IMR-90 (cell line): ENCODE results near the gene CAMK2G. TPM values are rescaled to one million over a fixed set of nuclear protein-coding genes. Genes with fewer than 3 reads are reported as not detected.

Experiments
- ATAC-seq: fragments of 200-7000 bp; cut with Tn5 transposase; 2 replicates; pipeline ENCODE4 v1.9.1; 2020; ENCODE audit warnings: low read depth, mild to moderate bottlenecking, moderate library complexity
- BruUV-seq: library from RNA; stranded (reverse); fragments of 400-500 nt; replicated peaks from 2 replicates; lab custom pipeline; 2021; lab: Mats Ljungman, UMichigan
- CTCF ChIA-PET: fragments of 300-600 bp; formaldehyde crosslinking; extraction: SDS; loops from one replicate; lab custom pipeline; 2021; ENCODE audit warnings: antibody characterized with exemption; lab: Yijun Ruan, JAX
- POLR2A ChIA-PET: fragments of 300-600 bp; sonication (Branson Sonifier 250); formaldehyde crosslinking; loops from one replicate; lab custom pipeline; 2022; ENCODE audit warnings: antibody characterized with exemption; ENCODE audit not compliant: unreplicated experiment; lab: Charles Lee
- DNase-seq: peaks from one replicate; pipeline ENCODE4 v3.0.0; 2013
- H2AFZ ChIP-seq: replicated peaks from 2 replicates; pipeline ENCODE3; 2013; ENCODE audit warnings: low read length, mild to moderate bottlenecking; ENCODE audit not compliant: poor library complexity
- H2AK5ac ChIP-seq: 2 replicates; pipeline ENCODE4 v1.6.1; 2013; ENCODE audit warnings: low read depth, low read length, inconsistent platforms
- H2AK9ac ChIP-seq: replicated peaks from 2 replicates; pipeline ENCODE3; 2013; ENCODE audit warnings: mild to moderate bottlenecking, low read depth, low read length, moderate library complexity; ENCODE audit not compliant: poor library complexity
- H2BK120ac ChIP-seq: 2 replicates; pipeline ENCODE4 v1.6.1; 2013; ENCODE audit warnings: low read depth, low read length, inconsistent platforms
- H2BK15ac ChIP-seq: 3 replicates; pipeline ENCODE4 v1.6.1; 2013; ENCODE audit warnings: low read depth, low read length, inconsistent platforms
- H2BK20ac ChIP-seq: 2 replicates; pipeline ENCODE4 v1.6.1; 2013; ENCODE audit warnings: low read depth, mild to moderate bottlenecking, inconsistent platforms, low read length, moderate library complexity
- H2BK5ac ChIP-seq: 2 replicates; pipeline ENCODE4 v1.6.1; 2013; ENCODE audit warnings: mild to moderate bottlenecking, low read depth, low read length, inconsistent platforms; ENCODE audit not compliant: poor library complexity, severe bottlenecking
- H3K14ac ChIP-seq: replicated peaks from 2 replicates; pipeline ENCODE4 v1.6.1; 2013; ENCODE audit warnings: low read depth, low read length, inconsistent platforms
- H3K18ac ChIP-seq: 2 replicates; pipeline ENCODE4 v1.6.1; 2013; ENCODE audit warnings: low read depth, low read length, control low read depth
- H3K23ac ChIP-seq: 2 replicates; pipeline ENCODE4 v1.6.1; 2013; ENCODE audit warnings: low read depth, low read length, inconsistent platforms
- H3K27ac ChIP-seq: 2 replicates; pipeline ENCODE4 v1.5.1; 2013; ENCODE audit warnings: mild to moderate bottlenecking, control low read depth, low read length; ENCODE audit not compliant: insufficient read depth
- H3K27me3 ChIP-seq: 2 replicates; pipeline ENCODE4 v1.6.1; 2013; ENCODE audit warnings: low read length; ENCODE audit not compliant: control insufficient read depth, insufficient read depth
- H3K36me3 ChIP-seq: 2 replicates; pipeline ENCODE4 v1.6.1; 2013; ENCODE audit warnings: low read length, mixed read lengths; ENCODE audit not compliant: control insufficient read depth, insufficient read depth
- H3K4ac ChIP-seq: 2 replicates; pipeline ENCODE4 v1.6.1; 2013; ENCODE audit warnings: low read depth, low read length, inconsistent platforms
- H3K4me1 ChIP-seq: 2 replicates; pipeline ENCODE4 v1.6.1; 2013; ENCODE audit warnings: low read length, mixed read lengths; ENCODE audit not compliant: control insufficient read depth, insufficient read depth
- H3K4me2 ChIP-seq: 2 replicates; pipeline ENCODE4 v1.6.1; 2013; ENCODE audit warnings: low read depth, mild to moderate bottlenecking, control low read depth, low read length, moderate library complexity
- H3K4me3 ChIP-seq: 2 replicates; pipeline ENCODE4 v1.5.1; 2013; ENCODE audit warnings: low read depth, mild to moderate bottlenecking, control low read depth, low read length, moderate library complexity; ENCODE audit not compliant: insufficient read depth
- H3K56ac ChIP-seq: 2 replicates; pipeline ENCODE4 v1.6.1; 2013; ENCODE audit warnings: low read length, inconsistent platforms; ENCODE audit not compliant: insufficient read depth; ENCODE audit errors: extremely low read depth
- H3K79me1 ChIP-seq, 2 experiments: 2 replicates each; pipeline ENCODE4 v1.6.1; 2013; ENCODE audit warnings: low read length in 2 of 2, inconsistent platforms in 1 of 2, low read depth in 1 of 2
- H3K9ac ChIP-seq: 2 replicates; pipeline ENCODE4 v1.6.1; 2013; ENCODE audit warnings: low read depth, low read length, control low read depth
- H3K9me1 ChIP-seq: 2 replicates; pipeline ENCODE4 v1.6.1; 2013; ENCODE audit warnings: low read length, inconsistent platforms; ENCODE audit not compliant: insufficient read depth
- H3K9me3 ChIP-seq: 2 replicates; pipeline ENCODE4 v1.6.1; 2013; ENCODE audit warnings: low read length; ENCODE audit not compliant: control insufficient read depth, insufficient read depth
- H4K20me1 ChIP-seq: 2 replicates; pipeline ENCODE4 v1.6.1; 2013; ENCODE audit warnings: low read length, inconsistent platforms; ENCODE audit not compliant: insufficient read depth
- H4K5ac ChIP-seq: 2 replicates; pipeline ENCODE4 v1.6.1; 2013; ENCODE audit warnings: mild to moderate bottlenecking, low read depth, low read length, control low read depth
- H4K8ac ChIP-seq, 2 experiments: 2 replicates each; pipeline ENCODE4 v1.6.1; 2013; ENCODE audit warnings: low read depth in 2 of 2, low read length in 2 of 2, control low read depth in 1 of 2, inconsistent platforms in 1 of 2
- H4K91ac ChIP-seq: 2 replicates; pipeline ENCODE4 v1.6.1; 2013; ENCODE audit warnings: low read depth, low read length, inconsistent platforms; ENCODE audit not compliant: insufficient read depth
- BHLHE40 ChIP-seq: fragments of 150-350 bp; IDR thresholded peaks from 2 replicates; pipeline ENCODE4 v1.6.1; 2016; ENCODE audit warnings: mild to moderate bottlenecking, low read depth, low read length
- CEBPB ChIP-seq: IDR thresholded peaks from 2 replicates; pipeline ENCODE4 v1.6.1; 2012; ENCODE audit warnings: low read depth, low read length, improper control_type of control experiment
- CHD1 ChIP-seq: IDR thresholded peaks from 2 replicates; pipeline ENCODE4 v1.6.1; 2012; ENCODE audit warnings: low read depth, low read length, improper control_type of control experiment
- ELK1 ChIP-seq: fragments of 150-350 bp; IDR thresholded peaks from 2 replicates; pipeline ENCODE4 v1.6.1; 2016; ENCODE audit warnings: low read depth, mild to moderate bottlenecking, low read length, moderate library complexity, borderline replicate concordance
- FOS ChIP-seq: fragments of 150-350 bp; IDR thresholded peaks from 2 replicates; pipeline ENCODE4 v1.6.1; 2016; ENCODE audit warnings: low read depth, low read length
- MAFK ChIP-seq: IDR thresholded peaks from 2 replicates; pipeline ENCODE4 v1.6.1; 2012; ENCODE audit warnings: low read depth, low read length, improper control_type of control experiment
- MAZ ChIP-seq: IDR thresholded peaks from 2 replicates; pipeline ENCODE4 v1.6.1; 2012; ENCODE audit warnings: low read depth, mild to moderate bottlenecking, low read length, improper control_type of control experiment, moderate library complexity, borderline replicate concordance
- MXI1 ChIP-seq: IDR thresholded peaks from 2 replicates; pipeline ENCODE4 v1.6.1; 2012; ENCODE audit warnings: low read depth, mild to moderate bottlenecking, low read length, moderate library complexity, borderline replicate concordance
- NFE2L2 ChIP-seq: fragments of 150-350 bp; IDR thresholded peaks from 2 replicates; pipeline ENCODE4 v1.6.1; 2016; ENCODE audit warnings: low read depth, mild to moderate bottlenecking, low read length
- POLR2A ChIP-seq: IDR thresholded peaks from 2 replicates; pipeline ENCODE4 v1.6.1; 2012; ENCODE audit warnings: mild to moderate bottlenecking, low read depth, low read length
- RAD21 ChIP-seq: IDR thresholded peaks from 2 replicates; pipeline ENCODE4 v1.6.1; 2012; ENCODE audit warnings: low read length, improper control_type of control experiment
- RCOR1 ChIP-seq: IDR thresholded peaks from 2 replicates; pipeline ENCODE4 v1.6.1; 2012; ENCODE audit warnings: mild to moderate bottlenecking, low read length, improper control_type of control experiment; ENCODE audit not compliant: insufficient replicate concordance
- RFX5 ChIP-seq: IDR thresholded peaks from 2 replicates; pipeline ENCODE4 v1.8.0; 2012; ENCODE audit warnings: low read depth, mild to moderate bottlenecking, low read length, moderate library complexity
- SMC3 ChIP-seq: fragments of 150-350 bp; IDR thresholded peaks from 2 replicates; pipeline ENCODE4 v1.6.1; 2016; ENCODE audit warnings: low read depth, mild to moderate bottlenecking, antibody characterized with exemption, low read length, moderate library complexity
- USF2 ChIP-seq: fragments of 150-350 bp; IDR thresholded peaks from 2 replicates; pipeline ENCODE4 v1.6.1; 2017; ENCODE audit warnings: mild to moderate bottlenecking, antibody characterized with exemption, low read length, low read depth
- WGBS, 2 experiments: methylation state at CpG; one replicate each; pipeline versions ENCODE4 v1.1.5 to v1.1.7; 2013; ENCODE audit warnings: missing lambda C conversion rate in 2 of 2; ENCODE audit not compliant: insufficient read length in 1 of 2; ENCODE audit errors: extremely low coverage in 2 of 2; 5-methylcytosine and 5-hydroxymethylcytosine counted together
- dilution Hi-C: fragments of 300-500 bp; cut with HindIII; formaldehyde crosslinking; loops from one replicate; pipeline ENCODE4 v1.14.3; 2018; ENCODE audit warnings: low sequenced_read_pairs; ENCODE audit not compliant: unreplicated experiment
- in situ Hi-C: fragments of 300-500 bp; cut with MboI; formaldehyde crosslinking; loops from 3 replicates; pipeline ENCODE4 v1.14.3; 2019; ENCODE audit warnings: low sequenced_read_pairs, inconsistent platforms, mixed read lengths
- intact Hi-C: fragments of 100-400 bp; cut with micrococcal nuclease; formaldehyde crosslinking; loops from 2 replicates; pipeline ENCODE4 v1.10.0; 2022
- polyA plus RNA-seq, 3 experiments: library from polyadenylated mRNA; depleted of rRNA; stranded (reverse); fragments of >200 nt; gene quantifications; 2 replicates each; pipeline ENCODE4 v1.2.3, GENCODE V29; 2012; ENCODE audit warnings: low replicate concordance in 1 of 3
- total RNA-seq: library from RNA; depleted of rRNA; stranded (reverse); fragments of >200 nt; gene quantifications from 2 replicates; pipeline ENCODE4 v1.2.3, GENCODE V29; 2012
- TF ChIP-seq, protein P1 (sequence below): conservative IDR thresholded peaks from 2 replicates; pipeline ENCODE4 v1.5.1; 2012; ENCODE audit warnings: mild to moderate bottlenecking, low read depth, low read length, improper control_type of control experiment

CAMK2G gene
- total and polyA plus RNA-seq, 2 of the 4 experiments (the other 2 are of a cell fraction), result 20.4 to 25.4 TPM

- WGBS, 2 experiments, result no CpG with 5 or more reads among the region's 5 CpGs
- H2BK15ac ChIP-seq, result peak overlapping the region; percentile 79; the same call in 1 of the 3 replicates
- H2BK20ac ChIP-seq, result peak overlapping the region; percentile 63; the same call in 1 of the 2 replicates
- DNase-seq (no peak), ATAC-seq (no peak)
- H3K27ac ChIP-seq, result no peak overlapping the region
- no peak overlapping the region; a peak in 1 of 4 replicates for H4K8ac ChIP-seq
- POLR2A ChIA-PET, result interaction anchor here (0.5 to 4.9 kb wide), 2 partner anchors 21 to 27 kb away, joined by 11 to 34 read pairs; partner anchors contain the start of gene PLAU
- no peaks in the 10 kb centered on the region; the same call in 1 of the 2 replicates for H4K20me1 ChIP-seq
- H2BK120ac ChIP-seq, result peak overlapping the region; percentile 67
- no peaks in the 10 kb centered on the region for H3K36me3 ChIP-seq
- peaks cover 6 to 56% of the 10 kb centered on the region in 2 experiments; a peak in 3 of 4 replicates for H3K79me1 ChIP-seq
- H4K5ac ChIP-seq, result no peak overlapping the region
- H2AK5ac ChIP-seq, result peak overlapping the region; percentile 75
- peak overlapping the region; percentile 66 for H3K4ac ChIP-seq
- in situ Hi-C loops (no loop called here), dilution Hi-C loops (no loop called here), intact Hi-C loops (no loop called here)
- peak overlapping the region; percentile 23; the same call in 1 of the 2 replicates for H3K14ac ChIP-seq
- no peak overlapping the region for H3K18ac ChIP-seq
- H2AFZ ChIP-seq, result no peak overlapping the region
- BruUV-seq, result no TSS peak
- TF ChIP-seq USF2 (no peak), RAD21 (no peak), MXI1 (no peak), FOS (no peak), POLR2A (no peak), RFX5 (no peak), RCOR1 (no peak), MAFK (no peak), CEBPB (no peak), BHLHE40 (no peak), ELK1 (no peak), CHD1 (no peak), MAZ (no peak), NFE2L2 (no peak), SMC3 (no peak)
- TF ChIP-seq, protein P1, sequence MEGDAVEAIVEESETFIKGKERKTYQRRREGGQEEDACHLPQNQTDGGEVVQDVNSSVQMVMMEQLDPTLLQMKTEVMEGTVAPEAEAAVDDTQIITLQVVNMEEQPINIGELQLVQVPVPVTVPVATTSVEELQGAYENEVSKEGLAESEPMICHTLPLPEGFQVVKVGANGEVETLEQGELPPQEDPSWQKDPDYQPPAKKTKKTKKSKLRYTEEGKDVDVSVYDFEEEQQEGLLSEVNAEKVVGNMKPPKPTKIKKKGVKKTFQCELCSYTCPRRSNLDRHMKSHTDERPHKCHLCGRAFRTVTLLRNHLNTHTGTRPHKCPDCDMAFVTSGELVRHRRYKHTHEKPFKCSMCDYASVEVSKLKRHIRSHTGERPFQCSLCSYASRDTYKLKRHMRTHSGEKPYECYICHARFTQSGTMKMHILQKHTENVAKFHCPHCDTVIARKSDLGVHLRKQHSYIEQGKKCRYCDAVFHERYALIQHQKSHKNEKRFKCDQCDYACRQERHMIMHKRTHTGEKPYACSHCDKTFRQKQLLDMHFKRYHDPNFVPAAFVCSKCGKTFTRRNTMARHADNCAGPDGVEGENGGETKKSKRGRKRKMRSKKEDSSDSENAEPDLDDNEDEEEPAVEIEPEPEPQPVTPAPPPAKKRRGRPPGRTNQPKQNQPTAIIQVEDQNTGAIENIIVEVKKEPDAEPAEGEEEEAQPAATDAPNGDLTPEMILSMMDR, result no peak
- H3K9ac ChIP-seq, result no peak overlapping the region
- H3K27me3 ChIP-seq, result no peaks in the 10 kb centered on the region
- no peak overlapping the region for H3K56ac ChIP-seq
- H3K4me1 ChIP-seq, result peaks cover 45% of the 10 kb centered on the region
- H3K23ac ChIP-seq, result 0 out of 2 replicates have a peak overlapping the region, but pooled peaks have one; percentile 8
- peaks cover 37% of the 10 kb centered on the region for H3K9me1 ChIP-seq
- H3K4me3 ChIP-seq, result no peak overlapping the region
- H4K91ac ChIP-seq, result peak overlapping the region; percentile 2; the same call in 1 of the 2 replicates
- CTCF ChIA-PET, result interaction anchor here (0.6 to 5.0 kb wide), 5 partner anchors 42 to 344 kb away, joined by 3 to 38 read pairs (median 5); partner anchors contain the start of gene CHCHD1
- no peaks in the 10 kb centered on the region for H3K9me3 ChIP-seq
- H2BK5ac ChIP-seq, result no peak overlapping the region
- no peak overlapping the region for H3K4me2 ChIP-seq
- H2AK9ac ChIP-seq, result no peak overlapping the region
Measured at GRCh38 chr10:73890261-73890660, 15.9 kb upstream of the CAMK2G start.
